ENCODE measurements around the gene NACC2. TPM values are rescaled to one million over a fixed set of nuclear protein-coding genes. Genes with fewer than 3 reads are reported as not detected.

NACC2 gene
- total RNA-seq, 1 experiment from 2014 or later: 62.0 TPM

- ChIA-PET CTCF (no interaction called here), POLR2A (no interaction called here)
- intact Hi-C loops (cut with micrococcal nuclease; ENCODE audit: unreplicated experiment): no loop called here
- no peaks in the 10 kb centered on the region for H3K9me3 ChIP-seq (ENCODE audit: control insufficient read depth, insufficient read depth, low read depth, low read length)
- in situ Hi-C loops (cut with HindIII; ENCODE audit: low pct_unique_long_range_greater_than_20kb, low sequenced_read_pairs): no loop called here
- no peak for TF ChIP-seq SIN3A (IDR thresholded peaks at IDR 0.05; ENCODE audit: borderline replicate concordance, insufficient read depth, low read depth, low read length)
- TF ChIP-seq CTCF (IDR thresholded peaks at IDR 0.05): no peak
- TF ChIP-seq POLR2AphosphoS5 (IDR thresholded peaks at IDR 0.05; ENCODE audit: low read depth, low read length): no peak
- TF ChIP-seq TCF7L2 (IDR thresholded peaks at IDR 0.05; ENCODE audit: low read depth, low read length): no peak
- no peak for TF ChIP-seq REST (IDR thresholded peaks at IDR 0.05; ENCODE audit: insufficient read depth in 1 of 2, low read depth in 2 of 2, low read length in 1 of 2)
- no peak for ATAC-seq
- no TSS peak for BruUV-seq (replicated peaks)
- DNase-seq (ENCODE audit: low read depth, low spot score): no peak
- H3K4me3 ChIP-seq (ENCODE audit: low read depth in 2 of 2, low read length in 2 of 2): no peak overlapping the region
- H3K27me3 ChIP-seq (ENCODE audit: control insufficient read depth, insufficient read depth, low read length): no peaks in the 10 kb centered on the region
- H3K36me3 ChIP-seq (ENCODE audit: control insufficient read depth, insufficient read depth, low read length): no peaks in the 10 kb centered on the region
- no peaks in the 10 kb centered on the region; the same call in 1 of the 2 replicates for H3K4me1 ChIP-seq (ENCODE audit: control insufficient read depth, insufficient read depth, low read length)
- no peak overlapping the region for H3K27ac ChIP-seq (ENCODE audit: low read length)
Measured at GRCh38 chr9:136015656-136016571, 79.2 kb downstream of the NACC2 start.

- Histone ChIP-seq H3K36me3 (ENCODE audit: control insufficient read depth, insufficient read depth, low read length) (no peaks in the 10 kb centered on the region), H3K9me3 (ENCODE audit: control insufficient read depth, insufficient read depth, low read depth, low read length) (no peaks in the 10 kb centered on the region), H3K27ac (ENCODE audit: low read length) (no peak overlapping the region), H3K4me1 (ENCODE audit: control insufficient read depth, insufficient read depth, low read length) (no peaks in the 10 kb centered on the region; the same call in 1 of the 2 replicates), H3K27me3 (ENCODE audit: control insufficient read depth, insufficient read depth, low read length) (no peaks in the 10 kb centered on the region), H3K4me3 (ENCODE audit: low read depth in 2 of 2, low read length in 2 of 2) (no peak overlapping the region)
- POLR2A ChIA-PET: no interaction called here
- CTCF ChIA-PET: no interaction called here
- intact Hi-C loops (cut with micrococcal nuclease; ENCODE audit: unreplicated experiment) (no loop called here), in situ Hi-C loops (cut with HindIII; ENCODE audit: low pct_unique_long_range_greater_than_20kb, low sequenced_read_pairs) (no loop called here)
- TF ChIP-seq TCF7L2 (IDR thresholded peaks at IDR 0.05; ENCODE audit: low read depth, low read length) (no peak), POLR2AphosphoS5 (IDR thresholded peaks at IDR 0.05; ENCODE audit: low read depth, low read length) (no peak), REST (IDR thresholded peaks at IDR 0.05; ENCODE audit: insufficient read depth in 1 of 2, low read depth in 2 of 2, low read length in 1 of 2) (no peak), SIN3A (IDR thresholded peaks at IDR 0.05; ENCODE audit: borderline replicate concordance, insufficient read depth, low read depth, low read length) (no peak), CTCF (IDR thresholded peaks at IDR 0.05) (no peak)
- no peak for ATAC-seq
- no peak for DNase-seq (ENCODE audit: low read depth, low spot score)
- no TSS peak for BruUV-seq (replicated peaks)
Measured at GRCh38 chr9:136014924-136015633, 80.0 kb downstream of the NACC2 start.
